ENCODE results near the gene NKPD1. TPM values are rescaled to one million over a fixed set of nuclear protein-coding genes. Genes with fewer than 3 reads are reported as not detected.

NKPD1 gene
- total RNA-seq (not detected), polyA plus RNA-seq (not detected)

- Histone ChIP-seq H3K4me3 (ENCODE audit: low read depth in 1 of 3, low read length in 3 of 3) (no peak within 1 kb of the TSS), H3K9me3 (ENCODE audit: control insufficient read depth in 4 of 4, low read length in 3 of 4) (no peaks in the 10 kb centered on the region), H3K27ac (ENCODE audit: low read depth in 1 of 2, low read length in 2 of 2) (no peak within 1 kb of the TSS), H3K4me1 (ENCODE audit: control insufficient read depth in 4 of 4, insufficient read depth in 4 of 4, low read length in 3 of 4) (peaks cover 0 to 10% (median 3%) of the 10 kb centered on the region in 4 donors), H3K36me3 (ENCODE audit: control insufficient read depth in 4 of 4, insufficient read depth in 3 of 4, low read depth in 1 of 4, low read length in 3 of 4) (no peaks in the 10 kb centered on the region), H3K9ac (ENCODE audit: low read depth in 1 of 2, low read length in 2 of 2) (no peak within 1 kb of the TSS), H3K27me3 (ENCODE audit: control insufficient read depth in 4 of 4, insufficient read depth in 4 of 4, low read length in 3 of 4) (no peaks in the 10 kb centered on the region)
- no peak for DNase-seq (ENCODE audit: low spot score)
- TF ChIP-seq ATF3 (IDR thresholded peaks at IDR 0.05) (no peak), HNF4A (conservative IDR thresholded peaks at IDR 0.05) (no peak), YY1 (IDR thresholded peaks at IDR 0.05) (no peak), REST (IDR thresholded peaks at IDR 0.05) (no peak), JUND (IDR thresholded peaks at IDR 0.05) (no peak), TAF1 (conservative IDR thresholded peaks at IDR 0.05) (no peak), EGR1 (IDR thresholded peaks at IDR 0.05; ENCODE audit: low read depth in 2 of 2) (no peak), FOXA2 (IDR thresholded peaks at IDR 0.05) (no peak), NR2F2 (IDR thresholded peaks at IDR 0.05) (no peak), FOXA1 (IDR thresholded peaks at IDR 0.05) (no peak)
- WGBS, result 50% methylated on average over 29 of the region's 29 CpGs
Measured at GRCh38 chr19:45160870-45161737, at the start of gene NKPD1. NKPD1 (minus strand) TSS chr19:45160982; CDS start chr19:45160150, 832 bp downstream.

- 87% methylated on average over 3 of the region's 3 CpGs for WGBS
- TF ChIP-seq HNF4G (IDR thresholded peaks at IDR 0.05), result no peak
- TF ChIP-seq TAF1 (conservative IDR thresholded peaks at IDR 0.05), result no peak
- no peaks in the 10 kb centered on the region for H3K9me3 ChIP-seq (ENCODE audit: control insufficient read depth in 4 of 4, low read length in 3 of 4)
- H3K9ac ChIP-seq (ENCODE audit: low read depth in 1 of 2, low read length in 2 of 2), result no peak overlapping the region
- no peak for DNase-seq (ENCODE audit: low spot score)
- H3K27ac ChIP-seq (ENCODE audit: low read depth in 1 of 2, low read length in 2 of 2), result no peak overlapping the region
- H3K27me3 ChIP-seq (ENCODE audit: control insufficient read depth in 4 of 4, insufficient read depth in 4 of 4, low read length in 3 of 4), result no peaks in the 10 kb centered on the region
- peaks cover 0 to 3% (median 1%) of the 10 kb centered on the region in 4 donors for H3K4me1 ChIP-seq (ENCODE audit: control insufficient read depth in 4 of 4, insufficient read depth in 4 of 4, low read length in 3 of 4)
- H3K4me3 ChIP-seq (ENCODE audit: low read depth in 1 of 3, low read length in 3 of 3), result no peak overlapping the region
- no peaks in the 10 kb centered on the region for H3K36me3 ChIP-seq (ENCODE audit: control insufficient read depth in 4 of 4, insufficient read depth in 3 of 4, low read depth in 1 of 4, low read length in 3 of 4)
Measured at GRCh38 chr19:45206328-45206727, 45.5 kb upstream of the NKPD1 start.

- no peak for DNase-seq (ENCODE audit: low spot score)
- no peak overlapping the region for H3K9ac ChIP-seq (ENCODE audit: low read depth in 1 of 2, low read length in 2 of 2)
- no peak overlapping the region for H3K4me3 ChIP-seq (ENCODE audit: low read depth in 1 of 3, low read length in 3 of 3)
- no peaks in the 10 kb centered on the region for H3K27me3 ChIP-seq (ENCODE audit: control insufficient read depth in 4 of 4, insufficient read depth in 4 of 4, low read length in 3 of 4)
- peaks cover 0 to 2% (median 1%) of the 10 kb centered on the region in 4 donors for H3K4me1 ChIP-seq (ENCODE audit: control insufficient read depth in 4 of 4, insufficient read depth in 4 of 4, low read length in 3 of 4)
- H3K36me3 ChIP-seq (ENCODE audit: control insufficient read depth in 4 of 4, insufficient read depth in 3 of 4, low read depth in 1 of 4, low read length in 3 of 4), result no peaks in the 10 kb centered on the region
- no peak overlapping the region for H3K27ac ChIP-seq (ENCODE audit: low read depth in 1 of 2, low read length in 2 of 2)
- H3K9me3 ChIP-seq (ENCODE audit: control insufficient read depth in 4 of 4, low read length in 3 of 4), result no peaks in the 10 kb centered on the region
- 91% methylated on average over 12 of the region's 12 CpGs for WGBS
- TF ChIP-seq FOXA1 (IDR thresholded peaks at IDR 0.05) (no peak), GABPA (IDR thresholded peaks at IDR 0.05 in 1 of 2, conservative IDR thresholded peaks at IDR 0.05 in 1 of 2) (no peak), MAX (IDR thresholded peaks at IDR 0.05) (no peak), ATF3 (IDR thresholded peaks at IDR 0.05) (no peak), FOXA2 (IDR thresholded peaks at IDR 0.05) (no peak), TAF1 (conservative IDR thresholded peaks at IDR 0.05) (no peak), HNF4A (conservative IDR thresholded peaks at IDR 0.05) (no peak), JUND (IDR thresholded peaks at IDR 0.05) (no peak), SP1 (IDR thresholded peaks at IDR 0.05) (no peak), RXRA (IDR thresholded peaks at IDR 0.05) (no peak), YY1 (IDR thresholded peaks at IDR 0.05) (no peak), HNF4G (IDR thresholded peaks at IDR 0.05) (no peak), REST (IDR thresholded peaks at IDR 0.05) (no peak), ZBTB33 (IDR thresholded peaks at IDR 0.05) (no peak), EGR1 (IDR thresholded peaks at IDR 0.05; ENCODE audit: low read depth in 2 of 2) (no peak)
Measured at GRCh38 chr19:45205810-45206209, 45.0 kb upstream of the NKPD1 start.
